CMK (cell line): ENCODE measurements around the gene ASPRV1.
A peak's percentile ranks its signal among the peaks of the same experiment; 100 is the strongest.

Source experiments
- DNase-seq: peaks from one replicate; pipeline ENCODE4 v3.0.0-alpha.2; 2010; ENCODE audit warnings: low read depth

The ASPRV1 gene

DNA sequence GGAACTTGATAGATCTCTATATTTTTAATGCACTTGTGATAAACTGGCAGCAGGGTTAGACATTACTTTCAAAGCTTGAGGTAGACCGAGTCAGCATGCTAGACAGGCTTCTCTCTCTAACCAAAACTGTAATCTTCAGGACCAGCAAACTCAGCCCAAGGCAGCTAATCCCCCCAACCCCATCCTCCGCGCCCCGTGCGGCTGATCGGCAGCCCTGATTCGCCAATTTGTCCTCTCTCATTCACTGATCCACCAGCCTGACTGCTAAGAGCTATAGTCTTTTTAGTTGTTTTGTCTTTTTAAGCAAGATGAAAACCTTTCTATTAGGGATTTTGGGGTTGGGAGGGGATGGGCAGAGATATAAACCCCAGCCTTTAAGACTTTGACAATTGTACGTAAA lies 20.7 kb downstream of the ASPRV1 start:
- DNase-seq = no peak

DNA sequence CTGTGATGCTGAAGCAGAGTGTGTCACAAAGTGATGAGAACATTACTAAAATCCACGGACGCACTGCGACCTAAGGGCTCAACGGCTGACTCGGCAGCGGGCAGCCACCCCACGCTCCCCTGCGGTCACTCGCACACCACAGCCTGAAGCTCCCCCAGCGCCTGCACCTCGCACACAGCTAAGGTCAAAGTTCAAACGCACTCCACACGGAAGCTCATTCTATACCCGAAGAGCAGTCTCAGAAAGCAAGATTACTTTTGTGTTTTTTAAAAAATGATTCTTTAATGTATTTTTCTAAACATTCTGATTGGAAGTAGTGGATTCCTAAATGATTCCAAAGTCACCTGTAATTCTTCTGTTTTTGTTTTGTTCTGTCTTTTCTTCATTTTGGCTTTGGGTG lies 21.7 kb downstream of the ASPRV1 start:
- no peak for DNase-seq

DNA sequence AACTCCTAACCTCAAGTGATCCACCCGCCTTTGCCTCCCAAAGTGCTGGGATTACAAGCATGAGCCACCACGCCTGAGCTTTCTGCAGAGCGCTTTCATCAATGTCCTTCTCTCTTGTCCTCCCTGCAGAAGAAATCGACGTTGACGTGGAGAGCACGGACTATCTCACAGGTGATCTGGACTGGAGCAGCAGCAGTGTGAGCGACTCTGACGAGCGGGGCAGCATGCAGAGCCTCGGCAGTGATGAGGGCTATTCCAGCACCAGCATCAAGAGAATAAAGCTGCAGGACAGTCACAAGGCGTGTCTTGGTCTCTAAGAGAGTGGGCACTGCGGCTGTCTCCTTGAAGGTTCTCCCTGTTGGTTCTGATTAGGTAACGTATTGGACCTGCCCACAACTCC lies 23.5 kb downstream of the ASPRV1 start:
- no peak for DNase-seq

DNA sequence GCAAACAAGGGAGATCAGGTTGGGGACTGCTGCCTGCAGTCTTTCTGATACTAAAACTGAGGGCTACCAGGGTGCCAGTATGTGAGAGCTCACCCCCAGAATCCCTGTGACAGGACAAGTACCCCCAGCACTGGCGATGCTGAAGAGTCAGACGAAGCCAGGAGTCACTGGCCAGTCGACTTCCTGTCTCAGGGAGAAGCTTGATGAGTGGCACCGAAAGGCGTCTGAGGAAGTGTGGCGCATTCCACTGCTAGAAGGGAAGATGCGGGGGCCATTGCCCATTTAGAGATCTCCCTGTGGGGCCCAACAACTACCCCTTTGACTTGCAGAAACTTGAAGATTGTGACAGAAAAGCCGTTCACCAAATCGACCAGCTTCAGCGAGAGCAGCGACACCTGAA lies 24.5 kb downstream of the ASPRV1 start:
- DNase-seq = no peak

DNA sequence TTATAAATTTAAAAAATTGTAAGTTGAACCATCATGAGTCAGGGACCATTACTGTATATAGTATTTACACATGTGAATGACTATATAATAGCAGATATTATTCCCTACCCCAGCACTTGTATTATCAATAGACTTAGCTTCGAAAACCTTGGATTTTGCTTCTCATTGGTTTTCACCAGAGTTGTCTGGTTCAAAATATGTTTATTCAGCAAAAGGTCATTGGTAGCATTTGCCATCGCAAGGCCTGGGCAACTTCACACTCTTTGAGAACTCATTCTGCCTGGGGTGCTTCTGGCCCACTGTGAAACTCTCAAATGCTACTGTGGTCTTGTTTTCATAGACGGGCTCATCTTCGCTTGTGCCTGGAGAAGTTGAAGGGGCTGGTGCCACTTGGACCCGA lies 26.4 kb downstream of the ASPRV1 start:
- no peak for DNase-seq

DNA sequence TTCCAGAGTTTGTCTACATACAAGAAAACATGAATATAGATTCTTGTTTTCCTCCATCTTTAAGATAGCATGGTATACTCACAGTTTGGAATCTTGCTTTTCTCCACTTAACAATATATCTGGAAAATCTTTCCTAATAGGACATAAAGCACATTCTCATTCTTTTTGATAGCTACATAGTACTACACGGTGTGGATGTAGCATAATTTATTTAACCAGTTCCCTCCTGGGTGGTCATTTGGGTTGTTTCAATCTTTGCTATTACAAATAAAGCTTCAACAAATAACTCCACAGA lies 26.9 kb downstream of the ASPRV1 start:
- no peak for DNase-seq

DNA sequence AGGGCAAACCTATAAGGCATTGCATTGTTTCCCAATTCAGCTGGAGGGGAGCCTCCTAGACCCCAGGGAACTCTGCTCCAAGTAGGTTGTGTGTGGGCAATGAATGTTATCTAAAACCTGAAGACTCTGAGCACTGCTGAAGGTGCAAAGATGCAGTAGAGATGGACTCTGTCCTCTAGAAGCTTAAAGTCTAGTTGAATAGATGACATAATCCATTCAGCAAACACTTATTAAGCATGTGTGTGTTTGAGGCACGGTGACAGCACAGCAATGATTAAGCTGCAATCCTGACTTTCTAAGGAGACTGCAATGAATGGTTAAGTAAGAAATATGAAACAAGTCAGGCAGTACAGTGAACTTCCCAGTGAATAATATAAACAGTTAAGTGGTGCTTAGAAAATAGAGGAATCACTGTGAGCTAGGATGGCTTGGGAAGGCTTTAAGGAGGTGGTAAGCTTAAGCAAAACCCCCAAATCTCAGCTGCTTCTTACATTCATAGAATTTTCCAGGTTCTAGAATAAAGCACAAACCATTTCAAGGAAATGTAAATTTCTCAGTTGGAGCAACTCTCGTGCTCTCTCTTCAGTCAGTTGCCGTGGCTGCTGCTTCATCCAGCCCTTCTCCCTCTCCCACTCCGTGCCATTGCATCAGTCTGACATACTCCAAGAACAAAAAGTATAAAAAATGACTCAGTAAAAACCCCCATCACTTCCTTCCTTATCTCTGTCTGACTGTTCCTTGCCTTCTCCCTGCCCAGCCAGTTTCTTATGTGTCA lies 27.4 kb downstream of the ASPRV1 start:
- no peak for DNase-seq

DNA sequence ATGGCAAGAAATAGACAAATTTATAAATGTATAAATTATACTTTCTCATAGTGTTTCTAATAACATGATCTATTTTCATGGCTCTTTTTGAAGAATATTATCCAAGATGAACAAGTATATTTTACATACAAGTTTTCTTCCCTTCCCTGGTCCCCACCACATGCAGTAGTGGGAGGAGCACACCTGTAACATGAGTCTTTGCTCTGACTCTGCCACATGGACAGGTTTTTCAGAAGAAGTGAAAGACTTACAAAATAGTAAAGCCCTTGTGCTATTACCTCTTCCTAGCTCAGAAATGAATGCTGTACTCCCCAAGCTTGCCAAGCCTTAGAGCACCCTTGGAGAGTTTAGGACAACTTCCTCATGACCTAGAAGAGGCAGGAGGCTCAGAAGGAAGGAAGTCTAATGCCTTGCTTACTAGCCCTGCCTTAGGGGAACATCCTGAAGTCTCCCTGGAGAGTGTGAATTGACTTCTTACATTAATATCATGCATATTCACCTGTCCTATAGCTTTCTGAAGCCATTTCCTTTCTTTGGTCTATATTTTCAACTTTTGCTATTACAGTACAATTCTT lies 28.1 kb downstream of the ASPRV1 start:
- no peak for DNase-seq

DNA sequence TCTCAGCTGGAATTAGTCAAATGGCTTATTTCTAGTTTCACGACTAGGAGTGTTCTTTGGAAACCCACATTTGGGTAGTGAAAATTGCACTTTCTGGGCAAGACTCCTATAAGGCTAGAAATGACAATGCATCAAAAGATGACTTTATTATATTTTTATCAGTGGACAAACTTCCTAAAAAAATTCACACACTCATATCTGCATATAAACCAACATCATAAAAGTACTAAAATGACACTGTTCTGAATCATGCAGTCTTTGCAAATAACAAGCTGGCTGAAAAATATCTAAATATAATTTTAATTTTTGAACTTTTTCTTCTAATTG lies 28.9 kb downstream of the ASPRV1 start:
- DNase-seq = no peak

DNA sequence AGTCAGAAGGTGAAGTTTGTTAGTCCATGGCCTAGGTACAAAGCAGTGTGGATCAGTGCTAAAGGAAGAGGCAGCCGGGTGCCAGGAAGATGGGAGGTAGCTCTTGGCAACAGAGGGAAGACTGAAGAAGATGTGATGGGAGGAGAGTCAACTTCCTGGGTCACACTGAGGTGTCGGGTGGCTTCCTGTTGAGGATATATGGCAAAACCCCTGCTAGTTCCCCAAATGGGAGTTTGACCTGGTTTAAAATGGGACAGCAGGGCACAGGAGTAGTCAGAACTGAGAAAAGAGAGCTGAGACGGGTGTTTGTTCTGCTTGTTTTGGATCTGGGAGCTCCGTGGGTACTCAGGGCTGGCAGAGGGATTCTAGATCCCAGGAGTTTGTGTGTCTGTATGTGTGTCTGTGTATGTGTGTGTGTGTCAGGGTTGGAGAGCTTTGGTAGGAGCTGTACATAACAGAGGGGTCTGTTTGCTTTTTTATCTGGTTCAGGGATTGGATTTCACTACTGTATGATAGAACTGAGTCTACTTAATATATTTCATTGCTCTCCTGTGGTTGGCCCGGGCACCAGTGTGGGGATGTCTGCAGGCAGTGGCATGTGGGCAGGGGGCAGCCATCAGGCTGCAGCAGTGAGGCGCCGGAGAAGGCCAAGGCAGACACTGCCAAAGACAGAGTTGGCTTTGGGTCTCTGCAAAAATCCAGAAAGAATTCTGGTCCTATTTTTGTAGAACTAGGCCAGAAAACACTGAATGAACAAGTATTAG lies 29.4 kb downstream of the ASPRV1 start:
- DNase-seq = no peak

DNA sequence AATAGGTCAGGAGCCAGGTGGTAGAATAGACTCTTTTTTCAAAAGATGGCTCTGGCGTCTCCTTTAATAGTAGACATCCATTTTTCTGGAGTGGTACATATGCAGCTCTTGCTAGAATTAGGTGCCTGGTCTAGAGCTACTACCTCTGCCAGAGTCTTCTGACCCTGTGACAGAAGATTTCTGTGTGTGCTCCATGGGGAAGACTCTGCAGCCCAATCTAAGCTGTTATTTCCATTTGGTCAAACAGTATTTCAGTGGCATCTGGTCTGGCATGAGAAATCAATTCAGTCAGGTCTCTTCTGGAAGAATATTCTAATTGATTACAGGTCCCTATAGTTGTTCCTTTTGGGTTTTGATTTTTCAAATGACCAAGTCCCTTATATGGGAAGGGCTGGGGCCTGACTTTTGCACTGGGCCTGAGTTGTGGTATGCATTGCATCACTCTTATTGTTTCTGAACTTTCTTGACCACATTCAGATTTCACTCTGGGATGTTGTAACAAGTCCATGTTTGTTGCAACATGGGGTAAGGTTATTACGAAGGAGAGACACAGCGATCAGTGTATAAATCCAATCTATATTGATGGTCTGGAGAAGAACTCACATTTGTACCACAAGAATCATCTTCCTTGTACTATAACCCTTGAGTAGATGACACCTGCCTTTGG lies 34.4 kb downstream of the ASPRV1 start:
- DNase-seq = no peak

DNA sequence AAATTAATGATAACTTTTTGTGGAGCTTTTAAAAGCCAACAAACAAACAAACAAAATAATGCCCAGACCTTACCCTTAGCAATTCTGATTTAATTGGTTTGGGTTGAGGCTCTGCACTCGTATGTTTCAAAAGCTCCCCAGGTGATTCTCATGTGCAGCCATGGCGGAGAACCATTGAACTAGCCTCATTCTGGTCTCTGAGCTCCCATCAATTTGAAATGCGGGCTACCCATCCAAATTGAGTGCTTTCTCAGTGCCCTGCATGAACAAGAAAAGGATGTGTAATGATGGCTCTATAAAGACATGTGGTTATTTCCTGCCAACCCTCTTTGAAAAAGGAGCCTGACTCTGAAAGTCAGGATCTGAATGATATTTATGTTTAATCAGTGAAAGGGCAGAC lies 38.3 kb downstream of the ASPRV1 start:
- no peak for DNase-seq

DNA sequence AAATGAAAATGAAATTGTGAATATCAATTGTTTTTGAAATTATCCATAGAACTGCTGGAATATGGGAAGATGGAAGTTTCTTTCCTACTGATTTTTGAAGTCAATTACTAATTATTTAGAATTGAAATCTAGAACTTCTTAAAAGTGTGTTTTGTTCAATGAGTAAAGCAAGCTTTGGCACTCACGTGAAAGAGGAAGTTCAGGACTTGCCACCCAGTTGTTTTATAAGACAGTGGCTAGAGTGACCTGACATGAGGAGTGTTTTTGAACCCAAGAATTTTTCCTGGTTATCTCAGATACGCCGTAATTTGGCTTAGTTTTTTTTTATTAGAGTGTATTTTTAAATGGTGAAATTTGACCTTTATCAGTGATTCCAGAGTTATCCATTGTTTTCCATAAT lies 43.0 kb downstream of the ASPRV1 start:
- no peak for DNase-seq

DNA sequence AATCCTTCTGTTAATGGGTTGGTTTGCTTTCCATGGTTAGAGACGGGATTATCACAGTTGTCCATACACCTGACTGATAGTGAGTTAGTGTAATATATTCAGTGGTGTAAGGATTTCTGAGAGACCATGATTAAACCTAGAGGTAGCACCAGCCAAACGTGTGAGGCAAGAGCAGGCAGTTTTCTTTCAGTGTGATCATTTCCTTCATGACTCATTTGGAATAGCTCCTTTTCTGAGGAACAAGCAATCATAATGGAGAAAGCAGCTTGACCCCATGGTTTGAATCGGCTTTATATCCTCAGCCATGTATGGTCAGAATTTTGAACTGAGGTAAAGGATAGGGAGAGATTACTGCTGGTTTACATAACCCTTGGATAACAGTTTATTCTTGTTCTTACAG lies 43.6 kb downstream of the ASPRV1 start:
- DNase-seq = no peak

DNA sequence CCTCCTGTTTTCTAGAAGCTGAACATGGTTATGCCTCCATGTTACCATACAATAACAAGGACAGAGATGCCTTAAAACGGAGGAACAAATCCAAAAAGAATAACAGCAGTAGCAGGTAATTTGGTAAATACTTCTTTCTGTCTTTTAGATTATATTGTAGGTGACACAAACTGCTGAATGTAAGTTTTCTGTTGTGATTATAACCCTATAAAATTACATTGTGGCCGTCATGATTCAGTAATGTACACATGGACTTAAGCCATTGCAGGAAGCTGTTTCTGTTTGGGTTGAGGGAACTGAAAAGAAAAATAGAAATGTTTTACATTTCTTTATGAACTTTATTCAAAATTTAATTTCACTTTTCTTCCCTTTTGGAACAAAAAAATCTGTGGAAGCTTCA lies 45.3 kb downstream of the ASPRV1 start:
- no peak for DNase-seq

DNA sequence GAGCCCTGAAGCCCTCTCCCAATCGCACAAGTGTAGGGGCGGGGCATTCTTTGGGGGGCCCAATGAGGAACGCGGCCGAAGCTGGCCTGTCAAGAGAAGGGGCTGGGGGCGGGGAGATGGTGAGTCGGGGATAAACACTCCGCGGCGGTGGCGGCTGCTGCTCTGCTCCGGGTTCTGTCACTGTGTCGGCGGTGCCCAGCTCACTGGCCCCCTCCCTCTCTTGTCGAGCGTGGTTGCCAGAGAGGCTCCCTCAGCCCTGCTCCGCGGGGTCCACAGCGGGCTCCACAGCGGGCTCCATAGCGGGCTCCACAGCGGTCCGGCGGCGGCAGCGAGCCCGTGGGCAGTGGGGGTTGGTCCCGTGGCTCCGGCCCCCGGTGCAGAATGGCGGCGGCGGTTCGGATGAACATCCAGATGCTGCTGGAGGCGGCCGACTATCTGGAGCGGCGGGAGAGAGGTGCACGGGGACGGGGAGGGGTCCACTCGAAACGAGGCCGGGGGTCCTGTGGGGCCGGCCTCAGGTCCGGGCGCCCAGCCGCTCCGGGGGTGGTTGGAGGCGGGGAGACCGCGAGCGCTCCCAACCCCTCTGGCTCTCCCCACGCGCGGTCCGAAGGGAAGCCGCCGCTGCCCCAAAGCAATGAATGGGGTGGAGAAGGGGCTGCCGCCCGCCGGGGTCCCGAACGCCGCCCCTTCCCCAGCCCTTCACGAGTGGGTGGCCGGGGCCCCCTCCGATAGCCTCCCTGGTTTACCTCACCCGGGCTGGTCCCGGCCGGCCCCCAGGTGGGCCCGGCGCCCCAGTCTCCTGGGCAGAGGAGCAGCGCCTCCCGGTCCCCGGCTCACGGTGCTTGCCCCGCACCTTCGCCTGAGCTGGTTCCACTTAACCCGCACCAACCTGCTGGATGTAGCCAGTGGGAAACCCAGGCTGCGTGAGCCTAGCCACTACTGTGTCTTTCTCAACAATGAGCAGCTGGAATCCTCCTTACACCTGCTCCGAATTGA lies 46.2 kb downstream of the ASPRV1 start, which contains the start of gene MXD1:
MXD1 (plus strand) TSS at position 160 of the 996 bp plus-strand sequence; CDS start at position 382, 222 bp downstream.
- DNase-seq = no peak

DNA sequence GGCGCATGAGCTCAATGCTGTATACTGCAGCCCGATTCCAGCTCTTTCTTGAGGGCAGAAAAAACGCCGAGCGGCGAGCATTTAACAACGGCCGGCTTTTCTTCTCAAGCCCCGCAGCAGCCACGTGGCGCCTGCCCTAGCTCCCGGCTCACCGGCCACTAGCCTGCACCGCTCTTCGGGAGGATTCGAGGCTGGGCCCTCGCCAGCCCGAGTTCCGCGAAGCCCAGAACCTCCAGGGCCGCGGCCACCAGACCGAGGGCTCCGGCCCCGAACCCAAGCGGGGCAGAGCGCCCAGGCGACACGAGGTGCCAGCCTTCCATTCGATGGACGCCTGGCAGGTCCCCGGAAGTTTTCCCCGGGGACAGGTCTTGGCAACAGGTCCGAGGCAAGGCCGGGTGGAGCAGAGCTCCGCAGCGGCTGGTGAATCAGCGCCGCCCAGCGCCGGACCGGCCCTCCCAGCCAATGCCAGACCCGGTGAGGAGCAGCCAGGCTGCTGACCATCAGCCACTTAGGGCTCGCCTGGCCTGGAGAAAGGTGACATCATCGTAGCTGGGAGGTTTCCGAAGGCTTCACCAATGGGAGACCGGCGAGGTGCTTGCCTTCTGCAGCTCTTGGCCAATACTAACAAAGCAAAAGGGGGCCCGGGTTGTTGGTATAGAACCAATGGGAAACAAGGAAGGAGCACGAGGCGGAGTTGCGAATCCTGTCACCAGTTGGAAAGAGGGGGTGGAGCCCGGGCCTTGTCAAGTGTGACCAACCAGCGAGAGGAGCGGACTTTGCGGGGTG lies 47.1 kb downstream of the ASPRV1 start:
- DNase-seq = peak; percentile 100

DNA sequence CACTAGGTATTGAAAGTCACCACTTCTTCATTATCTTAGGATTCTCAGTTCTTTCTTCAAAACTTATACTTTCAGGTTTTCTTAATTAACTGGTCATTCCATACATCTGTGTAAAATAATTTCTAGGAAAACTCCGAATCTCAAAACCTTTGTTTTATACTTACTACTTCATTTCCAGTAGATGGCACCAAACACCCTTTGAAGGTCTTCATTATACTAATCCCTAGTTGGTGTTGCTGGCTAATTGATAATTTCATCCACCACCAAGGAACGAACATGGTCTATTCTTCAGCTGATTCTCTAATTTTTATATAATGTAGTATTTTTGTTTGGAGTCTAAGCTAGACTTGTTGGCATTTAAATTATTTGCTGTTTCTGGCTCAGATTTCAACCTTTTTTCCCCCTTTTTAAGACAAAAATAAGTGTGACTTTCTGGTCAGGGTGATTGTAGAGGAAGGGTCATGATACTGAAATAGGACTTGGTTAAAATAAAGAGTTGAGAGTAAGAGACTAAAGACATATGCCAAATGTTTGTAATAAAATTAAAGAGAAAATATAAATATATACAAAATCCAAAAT lies 49.4 kb downstream of the ASPRV1 start:
- no peak for DNase-seq
